Liver (tissue), 9 donors: Measurements from ENCODE around the gene C18orf32. TPM values are rescaled to one million over a fixed set of nuclear protein-coding genes. Genes with fewer than 3 reads are reported as not detected.

ENCODE experiments used
- DNase-seq: peaks from one replicate; pipeline ENCODE4 v3.0.0-alpha.2; 2017; ENCODE audit warnings: low spot score
- H3K27ac ChIP-seq, 2 donors: one replicate each; pipeline ENCODE4 v1.7.0; 2013; ENCODE audit warnings: inconsistent platforms in 2 of 2, low read length in 2 of 2, control low read depth in 1 of 2, low read depth in 1 of 2, mild to moderate bottlenecking in 1 of 2
- H3K27me3 ChIP-seq, 4 donors: one replicate each; pipeline versions ENCODE4 v1.6.1 to v1.7.0; 2013; ENCODE audit warnings: low read length in 3 of 4, inconsistent platforms in 1 of 4, mild to moderate bottlenecking in 1 of 4, moderate library complexity in 1 of 4; ENCODE audit not compliant: control insufficient read depth in 4 of 4, insufficient read depth in 4 of 4
- H3K36me3 ChIP-seq, 4 donors: one replicate each; pipeline versions ENCODE4 v1.6.1 to v1.7.0; 2013; ENCODE audit warnings: low read length in 3 of 4, mild to moderate bottlenecking in 3 of 4, low read depth in 1 of 4, moderate library complexity in 1 of 4; ENCODE audit not compliant: control insufficient read depth in 4 of 4, insufficient read depth in 3 of 4
- H3K4me1 ChIP-seq, 4 donors: one replicate each; pipeline versions ENCODE4 v1.6.1 to v1.7.0; 2013; ENCODE audit warnings: low read length in 3 of 4, mild to moderate bottlenecking in 3 of 4, moderate library complexity in 1 of 4; ENCODE audit not compliant: control insufficient read depth in 4 of 4, insufficient read depth in 4 of 4
- H3K4me3 ChIP-seq, 3 donors: one replicate each; pipeline versions ENCODE4 v1.6.1 to v1.7.0; 2013; ENCODE audit warnings: low read length in 3 of 3, control low read depth in 1 of 3, low read depth in 1 of 3, mild to moderate bottlenecking in 1 of 3
- H3K9ac ChIP-seq, 2 donors: one replicate each; pipeline ENCODE4 v1.7.0; 2013; ENCODE audit warnings: low read length in 2 of 2, mild to moderate bottlenecking in 2 of 2, moderate library complexity in 2 of 2, control low read depth in 1 of 2, low read depth in 1 of 2
- H3K9me3 ChIP-seq, 4 donors: one replicate each; pipeline versions ENCODE4 v1.6.1 to v1.7.0; 2013; ENCODE audit warnings: low read length in 3 of 4; ENCODE audit not compliant: control insufficient read depth in 4 of 4
- ATF3 ChIP-seq: IDR thresholded peaks from 2 replicates; pipeline ENCODE4 v1.6.1; 2016; ENCODE audit warnings: antibody characterized with exemption
- CTCF ChIP-seq: fragments of 150-350 bp; IDR thresholded peaks from 2 replicates; pipeline ENCODE4 v1.5.1; 2017; ENCODE audit warnings: improper control_type of control experiment, low read depth, low read length; ENCODE audit not compliant: missing input control
- EGR1 ChIP-seq, 2 donors: IDR thresholded peaks; 2 replicates each; pipeline ENCODE4 v1.6.1; 2016 to 2018; ENCODE audit warnings: antibody characterized with exemption in 2 of 2, low read depth in 2 of 2
- FOXA1 ChIP-seq: IDR thresholded peaks from 2 replicates; pipeline ENCODE4 v1.6.1; 2016; ENCODE audit warnings: antibody characterized with exemption
- FOXA2 ChIP-seq: IDR thresholded peaks from 2 replicates; pipeline ENCODE4 v1.6.1; 2016; ENCODE audit warnings: antibody characterized with exemption
- GABPA ChIP-seq, 2 donors: IDR thresholded peaks in 1 of 2; conservative IDR thresholded peaks in 1 of 2; 2 replicates each; pipeline ENCODE4 v1.6.1; 2016; ENCODE audit warnings: antibody characterized with exemption in 2 of 2, mild to moderate bottlenecking in 1 of 2, moderate library complexity in 1 of 2
- HNF4A ChIP-seq, 2 donors: conservative IDR thresholded peaks; 2 replicates each; pipeline ENCODE4 v1.6.1; 2016; ENCODE audit warnings: antibody characterized with exemption in 2 of 2, mild to moderate bottlenecking in 2 of 2
- HNF4G ChIP-seq: IDR thresholded peaks from 2 replicates; pipeline ENCODE4 v1.6.1; 2016; ENCODE audit warnings: antibody characterized with exemption
- JUND ChIP-seq, 2 donors: IDR thresholded peaks; 2 replicates each; pipeline ENCODE4 v1.6.1; 2016; ENCODE audit warnings: antibody characterized with exemption in 2 of 2
- MAX ChIP-seq: IDR thresholded peaks from 2 replicates; pipeline ENCODE4 v1.6.1; 2016; ENCODE audit warnings: antibody characterized with exemption
- NR2F2 ChIP-seq: IDR thresholded peaks from 2 replicates; pipeline ENCODE4 v1.6.1; 2016; ENCODE audit warnings: antibody characterized with exemption
- RAD21 ChIP-seq, 2 donors: IDR thresholded peaks; 2 replicates each; pipeline ENCODE4 v1.6.1; 2016; ENCODE audit warnings: antibody characterized with exemption in 2 of 2, mild to moderate bottlenecking in 2 of 2
- REST ChIP-seq: IDR thresholded peaks from 2 replicates; pipeline ENCODE4 v1.6.1; 2016; ENCODE audit warnings: antibody characterized with exemption, mild to moderate bottlenecking
- RXRA ChIP-seq, 2 donors: IDR thresholded peaks; 2 replicates each; pipeline ENCODE4 v1.6.1; 2017 to 2018; ENCODE audit warnings: antibody characterized with exemption in 2 of 2, mild to moderate bottlenecking in 1 of 2
- SP1 ChIP-seq: IDR thresholded peaks from 2 replicates; pipeline ENCODE4 v1.6.1; 2018; ENCODE audit warnings: antibody characterized with exemption, mild to moderate bottlenecking
- TAF1 ChIP-seq: conservative IDR thresholded peaks from 2 replicates; pipeline ENCODE4 v1.6.1; 2016; ENCODE audit warnings: antibody characterized with exemption, mild to moderate bottlenecking
- YY1 ChIP-seq: IDR thresholded peaks from 2 replicates; pipeline ENCODE4 v1.6.1; 2016; ENCODE audit warnings: antibody characterized with exemption, mild to moderate bottlenecking
- ZBTB33 ChIP-seq: IDR thresholded peaks from 2 replicates; pipeline ENCODE4 v1.6.1; 2016; ENCODE audit warnings: antibody characterized with exemption
- WGBS: extraction: QIAGEN DNeasy Blood & Tissue Kit; methylation state at CpG from one replicate; pipeline ENCODE4 v1.1.7; 2013; 5-methylcytosine and 5-hydroxymethylcytosine counted together
- polyA plus RNA-seq, 2 donors: library from polyadenylated mRNA; stranded (reverse) in 1 of 2; unstranded in 1 of 2; fragments of 200-250 nt in 1 of 2; fragments of >200 nt in 1 of 2; fragmentation: Nextera tagmentation in 1 of 2; extraction: Ambion mirVana in 1 of 2; gene quantifications; one replicate each; pipeline versions ENCODE4 v1.2.1 to v1.2.3, GENCODE V29; 2013 to 2015
- total RNA-seq, 2 donors: library from RNA; depleted of rRNA; stranded (reverse); fragments of >200 nt; gene quantifications; one replicate each; pipeline ENCODE4 v1.2.3, GENCODE V29; 2014
- donor health status: healthy.
- donor health status: healthy.
- donor health status: healthy.
- donor health status: healthy.
- donor health status: healthy.

C18orf32 gene
- total RNA-seq: 10 to 100 TPM; 12.4 to 14.5 TPM
- 10 to 100 TPM; 45.1 to 63.2 TPM for polyA plus RNA-seq

GRCh38 chr18:49486953-49487710 is at the start of gene C18orf32:
Gene C18orf32, minus strand, starts transcription at chr18:49487234. Its CDS starts 3,486 bp downstream, at chr18:49483748.
- Histone ChIP-seq H3K27ac (peak within 1 kb of the TSS; percentile 85 to 86), H3K9me3 (no peaks in the 10 kb centered on the region), H3K36me3 (peaks cover 8 to 38% (median 26%) of the 10 kb centered on the region in 4 donors), H3K9ac (peak within 1 kb of the TSS; percentile 82 to 94), H3K4me3 (peak within 1 kb of the TSS; percentile 73 to 90 (median 77)), H3K27me3 (no peaks in the 10 kb centered on the region), H3K4me1 (peaks cover 4 to 26% (median 22%) of the 10 kb centered on the region in 4 donors)
- 4% methylated on average over 69 of the region's 69 CpGs for WGBS
- TF ChIP-seq ATF3 (no peak), SP1 (peak; percentile 57), FOXA2 (no peak), MAX (peak; percentile 46), ZBTB33 (peak; percentile 81), NR2F2 (no peak), RAD21 (IDR thresholded peaks at IDR 0.05) (no peak), FOXA1 (no peak), EGR1 (IDR thresholded peaks at IDR 0.05; ENCODE audit: low read depth in 2 of 2) (no peak), GABPA (IDR thresholded peaks at IDR 0.05 in 1 of 2, conservative IDR thresholded peaks at IDR 0.05 in 1 of 2) (peak; percentile 44 to 89), TAF1 (no peak), HNF4A (conservative IDR thresholded peaks at IDR 0.05) (no peak), JUND (IDR thresholded peaks at IDR 0.05) (no peak), CTCF (no peak), YY1 (peak; percentile 83), HNF4G (no peak), RXRA (IDR thresholded peaks at IDR 0.05) (peak; percentile 8 to 28), REST (peak; percentile 24)
- peak; percentile 87 for DNase-seq
